RWPE2 (cell line): ENCODE results near the gene CRB3.

Source experiments
- ATAC-seq: fragments of 200-7000 bp; cut with Tn5 transposase; 3 replicates; pipeline ENCODE4 v1.9.1; 2021; ENCODE audit warnings: low read depth
- DNase-seq: peaks from one replicate; pipeline ENCODE4 v3.0.0-alpha.2; 2020; ENCODE audit warnings: low spot score
- H3K27ac ChIP-seq: fragments of 450-650 bp; 2 replicates; pipeline ENCODE4 v1.5.1; 2017; ENCODE audit warnings: mild to moderate bottlenecking; ENCODE audit not compliant: poor library complexity, severe bottlenecking
- H3K27me3 ChIP-seq: fragments of 250-450 bp; sonication (Bioruptor Pico); 2 replicates; pipeline ENCODE4 v1.5.1; 2021; ENCODE audit warnings: mild to moderate bottlenecking, moderate library complexity; ENCODE audit not compliant: insufficient read depth, poor library complexity, severe bottlenecking
- H3K36me3 ChIP-seq: fragments of 250-450 bp; sonication (Bioruptor Pico); 2 replicates; pipeline ENCODE4 v1.5.1; 2020; ENCODE audit warnings: low read depth, mild to moderate bottlenecking, moderate library complexity
- H3K4me1 ChIP-seq: fragments of 250-450 bp; sonication (Bioruptor Pico); 2 replicates; pipeline ENCODE4 v1.5.1; 2021; ENCODE audit warnings: mild to moderate bottlenecking, moderate library complexity; ENCODE audit not compliant: insufficient read depth, poor library complexity, severe bottlenecking
- H3K4me3 ChIP-seq: fragments of 250-450 bp; sonication (Bioruptor Pico); 2 replicates; pipeline ENCODE4 v1.5.1; 2021; ENCODE audit warnings: mild to moderate bottlenecking, moderate library complexity; ENCODE audit not compliant: severe bottlenecking
- H3K9me3 ChIP-seq: fragments of 250-450 bp; sonication (Bioruptor Pico); 2 replicates; pipeline ENCODE4 v1.5.1; 2021; ENCODE audit warnings: mild to moderate bottlenecking, moderate library complexity; ENCODE audit not compliant: severe bottlenecking
- CTCF ChIP-seq: fragments of 450-650 bp; IDR thresholded peaks from one replicate; pipeline ENCODE4 v1.5.1; 2017; ENCODE audit warnings: mild to moderate bottlenecking, moderate library complexity; ENCODE audit not compliant: poor library complexity, severe bottlenecking

CRB3 gene

DNA sequence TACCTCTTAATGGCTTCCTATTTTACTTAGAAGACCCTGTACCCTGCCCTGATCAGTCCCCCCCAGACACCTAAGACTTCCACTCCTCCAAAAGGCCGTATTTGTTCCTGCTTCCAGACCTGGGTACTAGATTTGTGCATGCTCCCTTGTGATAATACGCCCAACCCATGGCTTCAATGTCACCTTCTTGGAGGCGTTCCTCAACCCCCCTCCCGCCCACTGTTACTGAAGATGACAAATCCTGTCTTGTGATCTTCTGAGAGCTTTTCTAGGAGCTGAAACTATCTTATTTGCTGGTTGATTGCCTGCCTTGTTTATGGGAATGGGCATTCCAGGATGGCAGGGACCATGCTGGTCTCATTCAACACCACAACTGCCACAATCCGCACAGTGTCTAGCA is 13.9 kb upstream of the CRB3 start:
- Histone ChIP-seq H3K9me3 (no peaks in the 10 kb centered on the region), H3K4me3 (no peak overlapping the region), H3K27ac (no peak overlapping the region), H3K36me3 (peaks cover 13% of the 10 kb centered on the region), H3K27me3 (no peaks in the 10 kb centered on the region), H3K4me1 (no peaks in the 10 kb centered on the region)
- ATAC-seq (no peak), DNase-seq (no peak)
- TF ChIP-seq CTCF: no peak

DNA sequence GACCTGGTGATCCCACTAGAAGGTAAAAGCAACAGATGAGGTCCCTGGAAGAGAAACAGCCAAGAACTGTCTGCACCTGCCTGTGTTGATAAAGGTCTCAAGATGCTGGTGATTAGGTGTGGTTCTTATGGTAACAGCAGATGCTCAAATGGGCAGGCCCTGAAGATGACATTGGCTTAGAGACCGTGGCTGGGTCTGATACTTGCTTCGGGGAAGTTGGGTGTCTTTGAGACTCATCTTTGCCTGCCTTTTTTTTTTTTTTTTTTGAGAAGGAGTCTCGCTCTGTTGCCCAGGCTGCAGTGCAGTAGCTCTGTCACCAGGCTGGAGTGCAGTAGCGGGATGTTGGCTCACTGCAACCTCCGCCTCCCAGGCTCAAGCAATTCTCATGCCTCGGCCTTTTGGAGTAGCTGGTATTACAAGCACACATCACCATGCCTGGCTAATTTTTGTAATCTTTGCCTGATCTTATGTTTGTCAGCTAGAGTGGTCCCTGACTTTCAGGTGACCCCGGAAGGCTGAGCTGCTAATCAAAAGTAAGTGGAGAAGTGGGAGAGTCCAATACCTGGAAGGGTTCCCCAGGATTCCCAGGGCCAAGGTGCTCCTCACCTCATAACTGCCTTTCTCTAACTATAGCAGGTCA is 12.4 kb upstream of the CRB3 start:
- DNase-seq (no peak), ATAC-seq (no peak)
- no peak for TF ChIP-seq CTCF
- no peak overlapping the region for H3K27ac ChIP-seq
- no peaks in the 10 kb centered on the region for H3K9me3 ChIP-seq
- H3K4me3 ChIP-seq: no peak overlapping the region
- H3K27me3 ChIP-seq: no peaks in the 10 kb centered on the region
- H3K36me3 ChIP-seq: peaks cover 13% of the 10 kb centered on the region
- no peaks in the 10 kb centered on the region for H3K4me1 ChIP-seq

- ATAC-seq: no peak
- H3K36me3 ChIP-seq: peaks cover 13% of the 10 kb centered on the region
- no peak for TF ChIP-seq CTCF
Observed at GRCh38 chr19:6452223-6452614, 11.9 kb upstream of the CRB3 start.

GRCh38 chr19:6452899-6453298 is 11.2 kb upstream of the CRB3 start:
- Histone ChIP-seq H3K27ac (no peak overlapping the region), H3K36me3 (peaks cover 13% of the 10 kb centered on the region), H3K27me3 (no peaks in the 10 kb centered on the region), H3K9me3 (no peaks in the 10 kb centered on the region), H3K4me3 (no peak overlapping the region), H3K4me1 (no peaks in the 10 kb centered on the region)
- ATAC-seq (no peak), DNase-seq (no peak)
- no peak for TF ChIP-seq CTCF

More at GRCh38 chr19:6452223-6452614, 11.9 kb upstream of the CRB3 start:
- no peaks in the 10 kb centered on the region for H3K27me3 ChIP-seq
- no peaks in the 10 kb centered on the region for H3K4me1 ChIP-seq
- no peak overlapping the region for H3K4me3 ChIP-seq
- DNase-seq: no peak
- H3K27ac ChIP-seq: no peak overlapping the region
- H3K9me3 ChIP-seq: no peaks in the 10 kb centered on the region

DNA sequence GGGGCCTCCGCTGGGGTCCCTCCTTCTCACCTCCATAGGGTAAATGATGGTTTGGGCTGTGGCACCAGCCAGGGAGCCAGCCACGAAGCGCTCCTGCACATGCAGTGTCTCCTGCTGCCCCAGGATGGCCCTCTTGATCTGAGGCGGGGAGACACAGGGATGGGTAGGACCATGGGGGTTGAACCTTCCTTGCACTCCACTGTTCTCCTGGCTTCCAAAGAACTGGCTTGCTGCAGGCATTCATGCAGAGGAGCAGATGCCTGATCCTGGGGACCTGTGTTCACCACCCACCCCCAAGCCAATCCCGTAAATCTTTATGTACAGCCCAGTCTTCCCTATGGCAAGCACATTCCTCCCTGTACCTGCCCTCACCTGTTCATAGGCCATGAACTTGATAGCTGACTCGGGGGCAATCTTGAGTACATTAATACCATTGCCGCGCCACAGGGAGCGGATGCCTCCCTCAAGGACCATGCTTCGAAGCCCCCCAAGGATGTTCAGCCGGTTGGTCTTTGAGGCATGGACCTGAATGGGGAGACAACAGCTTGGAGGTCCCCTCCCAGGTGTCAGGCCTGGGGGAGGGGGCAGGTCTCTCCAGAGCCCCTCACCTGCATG is 10.0 kb upstream of the CRB3 start:
- H3K4me3 ChIP-seq: no peak overlapping the region
- DNase-seq (no peak), ATAC-seq (no peak)
- H3K36me3 ChIP-seq: peaks cover 13% of the 10 kb centered on the region
- H3K27ac ChIP-seq: no peak overlapping the region
- no peaks in the 10 kb centered on the region for H3K9me3 ChIP-seq
- no peaks in the 10 kb centered on the region for H3K27me3 ChIP-seq
- no peaks in the 10 kb centered on the region for H3K4me1 ChIP-seq
- TF ChIP-seq CTCF: no peak
